GM12878 (cell line): ENCODE data around the gene IQCF6. TPM values are rescaled to one million over a fixed set of nuclear protein-coding genes. Genes with fewer than 3 reads are reported as not detected.
A peak's percentile ranks its signal among the peaks of the same experiment; 100 is the strongest.

Experiments used
- ATAC-seq: fragments of 200-7000 bp; cut with Tn5 transposase; 3 replicates; pipeline ENCODE4 v1.9.1; 2020; ENCODE audit warnings: mild to moderate bottlenecking, moderate library complexity
- BruUV-seq: library from RNA; stranded (reverse); fragments of 400-500 nt; replicated peaks from 2 replicates; lab custom pipeline; 2021; lab: Mats Ljungman, UMichigan
- CTCF ChIA-PET: fragments of 300-600 bp; sonication (Branson Sonifier 250); formaldehyde crosslinking; extraction: SDS; loops from one replicate; lab custom pipeline; 2021; ENCODE audit warnings: inconsistent platforms; lab: Yijun Ruan, JAX
- POLR2A ChIA-PET: fragments of 350-600 bp; formaldehyde crosslinking; extraction: SDS; loops from one replicate; lab custom pipeline; 2021; ENCODE audit warnings: inconsistent platforms; lab: Charles Lee
- RAD21 ChIA-PET: fragments of 300-600 bp; sonication (Branson Sonifier 250); formaldehyde crosslinking; loops from one replicate; lab custom pipeline; 2023; ENCODE audit warnings: antibody characterized with exemption; ENCODE audit not compliant: unreplicated experiment; lab: Charles Lee
- SMC1A ChIA-PET: fragments of 300-600 bp; sonication (Branson Sonifier 250); formaldehyde crosslinking; loops from one replicate; lab custom pipeline; 2023; ENCODE audit not compliant: unreplicated experiment, uncharacterized antibody; lab: Charles Lee
- DNase-seq: peaks from one replicate; pipeline ENCODE4 v3.0.0-alpha.2; 2011; ENCODE audit warnings: low read depth, low spot score
- FAIRE-seq: peaks from 3 replicates; lab custom pipeline; 2011; peaks lifted over from hg19 to GRCh38; lab: Jason Lieb, UNC
- H2AFZ ChIP-seq: 2 replicates; pipeline ENCODE4 v1.6.0; 2011; ENCODE audit warnings: low read depth, low read length, control low read depth; ENCODE audit not compliant: control insufficient read depth
- H3K27ac ChIP-seq: 2 replicates; pipeline ENCODE4 v1.5.1; 2011; ENCODE audit warnings: control low read depth; ENCODE audit not compliant: control insufficient read depth, insufficient read depth
- H3K27me3 ChIP-seq, 2 experiments: replicated peaks in 1 of 2; 2 replicates each; pipeline versions ENCODE4 v1.6.0 to v1.6.1; 2011; ENCODE audit warnings: low read length in 1 of 2; ENCODE audit not compliant: control insufficient read depth in 2 of 2, insufficient read depth in 2 of 2
- H3K36me3 ChIP-seq, 2 experiments: 2 replicates each; pipeline ENCODE4 v1.5.1; 2011; ENCODE audit warnings: low read length in 1 of 2; ENCODE audit not compliant: control insufficient read depth in 2 of 2, insufficient read depth in 2 of 2
- H3K4me1 ChIP-seq: 2 replicates; pipeline ENCODE4 v1.6.1; 2011; ENCODE audit warnings: mild to moderate bottlenecking, low read length, moderate library complexity, mixed read lengths; ENCODE audit not compliant: control insufficient read depth, insufficient read depth
- H3K4me2 ChIP-seq: 2 replicates; pipeline ENCODE4 v1.6.0; 2011; ENCODE audit warnings: control low read depth; ENCODE audit not compliant: control insufficient read depth, insufficient read depth
- H3K4me3 ChIP-seq: fragments of 200-600 bp; sonication (generic); 2 replicates; pipeline ENCODE4 v1.5.1; 2016
- H3K79me2 ChIP-seq: 2 replicates; pipeline ENCODE4 v1.6.0; 2011; ENCODE audit warnings: low read length; ENCODE audit not compliant: control insufficient read depth, insufficient read depth
- H3K9ac ChIP-seq: 2 replicates; pipeline ENCODE4 v1.8.0; 2011; ENCODE audit warnings: low read length, control low read depth, mixed read lengths; ENCODE audit not compliant: control insufficient read depth, insufficient read depth
- H3K9me3 ChIP-seq: replicated peaks from 3 replicates; pipeline ENCODE4 v1.5.1; 2011; ENCODE audit warnings: mild to moderate bottlenecking, low read length; ENCODE audit not compliant: control insufficient read depth, insufficient read depth
- H4K20me1 ChIP-seq: 2 replicates; pipeline ENCODE4 v1.6.0; 2011; ENCODE audit not compliant: control insufficient read depth, insufficient read depth
- EP300 ChIP-seq, 2 experiments: fragments of 150-350 bp in 1 of 2; IDR thresholded peaks; 2 replicates each; pipeline ENCODE4 v1.6.1; 2011 to 2012; ENCODE audit warnings: low read depth in 2 of 2, low read length in 2 of 2, borderline replicate concordance in 1 of 2, improper control_type of control experiment in 1 of 2, inconsistent platforms in 1 of 2; ENCODE audit not compliant: control insufficient read depth in 1 of 2
- WGBS: methylation state at CpG from one replicate; pipeline ENCODE4 v1.1.6; 2016; ENCODE audit warnings: low lambda C conversion rate; ENCODE audit not compliant: insufficient replicate concordance, insufficient coverage; ENCODE audit errors: missing lambda C conversion rate; 5-methylcytosine and 5-hydroxymethylcytosine counted together
- in situ Hi-C: fragments of 300-500 bp; cut with MboI; formaldehyde crosslinking; loops from 9 replicates; pipeline ENCODE4 v1.14.3; 2018; ENCODE audit warnings: mixed read lengths
- intact Hi-C: fragments of 100-400 bp; cut with micrococcal nuclease; formaldehyde crosslinking; loops from one replicate; pipeline ENCODE4 v1.14.2; 2022; ENCODE audit not compliant: unreplicated experiment
- polyA plus RNA-seq, 11 experiments: library from polyadenylated mRNA; depleted of rRNA in 4 of 11; unstranded in 6 of 11; stranded (reverse) in 5 of 11; fragments of >200 nt; fragmentation: Nextera tagmentation in 4 of 11; fragmentation: Illumina TruSeq in 1 of 11; extraction: Ambion mirVana in 4 of 11; extraction: Trizol in 1 of 11; gene quantifications; 1 replicate in 1 of 11; 2 replicates in 10 of 11; pipeline versions ENCODE4 v1.2.1 to v1.2.3, GENCODE V29; 2011 to 2016; ENCODE audit warnings: inconsistent platforms in 2 of 11, missing spikeins in 2 of 11, low read depth in 1 of 11
- total RNA-seq, 4 experiments: library from RNA; depleted of rRNA in 3 of 4; stranded (reverse); fragments of >200 nt in 3 of 4; fragmentation: Illumina TruSeq in 1 of 4; extraction: Trizol in 1 of 4; gene quantifications; 2 replicates each; pipeline versions ENCODE4 v1.2.1 to v1.2.3, GENCODE V29; 2013 to 2021
- TF ChIP-seq, protein P1 (sequence below), 3 experiments: IDR thresholded peaks in 2 of 3; conservative IDR thresholded peaks in 1 of 3; 2 replicates each; pipeline ENCODE4 v1.5.1; 2011; ENCODE audit warnings: low read depth in 3 of 3, low read length in 3 of 3, mild to moderate bottlenecking in 3 of 3, control low read depth in 2 of 3, moderate library complexity in 2 of 3, inconsistent platforms in 1 of 3, mixed read lengths in 1 of 3; ENCODE audit not compliant: control insufficient read depth in 2 of 3, insufficient read depth in 1 of 3; ENCODE audit errors: extremely low read depth in 1 of 3

The IQCF6 gene
- total and polyA plus RNA-seq, 10 of the 15 experiments (the other 5 are each of a cell fraction or from before 2014, with no cell fraction given) = not detected

DNA sequence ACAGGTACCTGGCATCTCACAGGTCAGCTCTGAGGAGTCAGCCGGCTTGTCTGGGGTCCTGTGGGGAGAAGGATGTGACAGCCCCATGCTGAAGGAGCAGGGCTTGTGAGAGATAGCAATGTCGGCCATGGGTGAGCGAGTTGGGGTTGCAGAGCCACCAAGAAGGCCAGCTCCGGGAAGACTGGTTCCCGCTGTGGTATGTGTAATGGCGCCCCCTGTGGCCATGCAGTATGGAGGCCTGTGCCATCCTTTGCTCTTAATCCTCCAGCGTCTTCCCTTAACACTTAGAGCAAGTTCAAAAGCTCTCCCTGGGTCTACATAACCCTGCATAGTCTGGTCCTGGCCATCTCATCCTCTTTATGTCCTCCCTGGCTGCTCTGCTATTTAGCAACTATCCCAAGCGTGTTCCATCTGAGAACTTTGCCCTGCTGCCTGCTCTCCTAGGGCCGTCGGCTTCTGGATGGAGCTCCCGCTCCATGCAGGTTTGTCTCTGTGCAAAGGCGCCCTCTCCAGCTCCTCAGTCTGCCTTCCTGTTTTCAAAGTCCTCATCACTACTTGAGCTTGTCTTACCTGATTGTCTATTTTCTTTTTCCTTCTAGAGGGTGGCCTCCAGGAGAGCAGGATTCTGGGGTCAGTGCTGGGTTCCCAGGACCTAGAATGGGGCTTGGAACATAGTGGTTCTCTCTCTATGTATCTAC is 40.8 kb upstream of the IQCF6 start:
- TF ChIP-seq, protein P1, sequence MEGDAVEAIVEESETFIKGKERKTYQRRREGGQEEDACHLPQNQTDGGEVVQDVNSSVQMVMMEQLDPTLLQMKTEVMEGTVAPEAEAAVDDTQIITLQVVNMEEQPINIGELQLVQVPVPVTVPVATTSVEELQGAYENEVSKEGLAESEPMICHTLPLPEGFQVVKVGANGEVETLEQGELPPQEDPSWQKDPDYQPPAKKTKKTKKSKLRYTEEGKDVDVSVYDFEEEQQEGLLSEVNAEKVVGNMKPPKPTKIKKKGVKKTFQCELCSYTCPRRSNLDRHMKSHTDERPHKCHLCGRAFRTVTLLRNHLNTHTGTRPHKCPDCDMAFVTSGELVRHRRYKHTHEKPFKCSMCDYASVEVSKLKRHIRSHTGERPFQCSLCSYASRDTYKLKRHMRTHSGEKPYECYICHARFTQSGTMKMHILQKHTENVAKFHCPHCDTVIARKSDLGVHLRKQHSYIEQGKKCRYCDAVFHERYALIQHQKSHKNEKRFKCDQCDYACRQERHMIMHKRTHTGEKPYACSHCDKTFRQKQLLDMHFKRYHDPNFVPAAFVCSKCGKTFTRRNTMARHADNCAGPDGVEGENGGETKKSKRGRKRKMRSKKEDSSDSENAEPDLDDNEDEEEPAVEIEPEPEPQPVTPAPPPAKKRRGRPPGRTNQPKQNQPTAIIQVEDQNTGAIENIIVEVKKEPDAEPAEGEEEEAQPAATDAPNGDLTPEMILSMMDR (IDR thresholded peaks at IDR 0.05 in 2 of 3, conservative IDR thresholded peaks at IDR 0.05 in 1 of 3; ENCODE audit: control insufficient read depth in 2 of 3, extremely low read depth in 1 of 3, insufficient read depth in 1 of 3, low read depth in 3 of 3, low read length in 3 of 3) = peak; percentile 12 to 47 (median 23); a peak in 4 of 6 replicates
- no peak for TF ChIP-seq EP300 (IDR thresholded peaks at IDR 0.05; ENCODE audit: borderline replicate concordance in 1 of 2, control insufficient read depth in 1 of 2, low read depth in 2 of 2, low read length in 2 of 2)
- H4K20me1 ChIP-seq = no peaks in the 10 kb centered on the region
- H3K4me3 ChIP-seq = no peak overlapping the region
- H3K4me1 ChIP-seq = no peaks in the 10 kb centered on the region
- FAIRE-seq = no peak
- peaks cover 0 to 5% of the 10 kb centered on the region in 2 experiments; a peak in 1 of 4 replicates for H3K27me3 ChIP-seq
- no TSS peak for BruUV-seq
- H3K9ac ChIP-seq = no peak overlapping the region
- WGBS = 45% methylated on average over 12 of the region's 12 CpGs
- no peak for ATAC-seq
- H3K36me3 ChIP-seq = no peaks in the 10 kb centered on the region
- no peak overlapping the region for H3K27ac ChIP-seq
- H3K9me3 ChIP-seq = no peaks in the 10 kb centered on the region; the same call in 2 of the 3 replicates
- H2AFZ ChIP-seq = no peak overlapping the region
- no peaks in the 10 kb centered on the region for H3K79me2 ChIP-seq
- DNase-seq = no peak
- in situ Hi-C loops = no loop called here
- intact Hi-C loops = no loop called here
- POLR2A ChIA-PET = no interaction called here
- CTCF ChIA-PET = interaction anchor here (0.8 to 2.7 kb wide), 6 partner anchors 8 to 199 kb away, joined by 3 to 10 read pairs (median 4); no protein-coding TSS in a partner anchor
- H3K4me2 ChIP-seq = no peak overlapping the region
- RAD21 ChIA-PET = no interaction called here
- SMC1A ChIA-PET = interaction anchor here (0.5 to 1.0 kb wide), 2 partner anchors 14 to 299 kb away, joined by 3 read pairs; no protein-coding TSS in a partner anchor
